Fibroblast of mammary gland (primary cell): ENCODE data around the gene VDR.
A peak's percentile ranks its signal among the peaks of the same experiment; 100 is the strongest.
"Not testable (repeated sequence)": the region's sequence is repeated elsewhere in the genome, so short reads cannot be mapped to it uniquely, and the experiment has no call there.

ENCODE experiments used
- DNase-seq: peaks from one replicate; pipeline ENCODE4 v3.0.0-alpha.2; 2010; ENCODE audit warnings: low read depth
- H3K4me3 ChIP-seq: 2 replicates; pipeline ENCODE4 v1.5.1; 2011; ENCODE audit warnings: low read depth, mild to moderate bottlenecking, low read length, moderate library complexity; ENCODE audit not compliant: control insufficient read depth
- CTCF ChIP-seq: conservative IDR thresholded peaks from 2 replicates; pipeline ENCODE4 v1.5.1; 2011; ENCODE audit warnings: low read depth, low read length, inconsistent platforms; ENCODE audit not compliant: control insufficient read depth, insufficient read depth

Gene VDR

GRCh38 chr12:47811581-47812484 lies 93.0 kb downstream of the VDR start:
- H3K4me3 ChIP-seq = peak overlapping the region; percentile 15
- DNase-seq = peak; percentile 97
- TF ChIP-seq CTCF = no peak

GRCh38 chr12:47811072-47811396 lies 93.8 kb downstream of the VDR start:
- H3K4me3 ChIP-seq = no peak overlapping the region
- TF ChIP-seq CTCF = no peak
- DNase-seq = no peak

- DNase-seq, H3K4me3 ChIP-seq: not testable (repeated sequence)
Measured at GRCh38 chr12:47809518-47809917, 95.3 kb downstream of the VDR start.

- peak; percentile 37 for DNase-seq
- TF ChIP-seq CTCF = peak; percentile 6
- no peak overlapping the region for H3K4me3 ChIP-seq
Measured at GRCh38 chr12:47808574-47809365, 96.0 kb downstream of the VDR start.

DNA sequence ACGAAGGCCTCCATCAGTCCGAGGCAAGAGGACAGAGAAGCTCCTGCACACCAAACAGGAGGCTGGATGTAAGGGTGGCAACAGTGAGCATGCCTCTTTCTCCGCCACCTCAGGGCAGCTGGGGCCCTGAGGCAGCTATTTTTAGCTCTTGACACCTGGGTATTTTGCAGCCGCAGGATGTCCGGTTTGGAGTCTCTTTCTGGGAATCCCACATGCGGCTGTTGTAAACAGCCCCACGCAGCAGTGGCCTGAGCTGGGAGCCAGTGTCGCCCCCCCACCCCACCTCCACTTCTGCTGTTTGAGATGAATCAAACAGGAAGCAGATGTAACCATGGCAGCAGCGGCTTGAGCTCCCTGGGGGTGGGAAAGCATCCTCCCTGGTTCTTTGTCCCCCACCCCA lies 96.7 kb downstream of the VDR start:
- peak; percentile 53 for DNase-seq
- TF ChIP-seq CTCF = no peak
- H3K4me3 ChIP-seq = no peak overlapping the region

DNA sequence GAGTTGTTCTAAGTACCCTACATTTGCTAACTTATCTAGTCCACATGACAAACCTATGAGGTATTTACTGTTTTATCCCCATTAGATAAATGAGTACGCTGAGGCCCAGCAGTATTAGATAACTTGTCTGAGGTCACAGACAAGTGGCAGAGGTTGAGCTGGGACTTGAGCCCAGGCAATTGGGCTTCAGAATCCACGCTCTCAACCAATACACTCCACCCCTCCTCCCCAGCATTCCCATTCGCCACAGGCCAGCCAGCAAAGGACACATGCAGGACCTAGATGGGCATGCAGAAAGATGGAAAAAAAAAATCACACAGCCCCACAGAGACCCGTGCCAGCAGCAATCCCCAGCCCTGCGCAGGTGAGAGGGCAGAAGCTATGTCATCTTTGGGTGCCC lies 97.5 kb downstream of the VDR start:
- no peak for TF ChIP-seq CTCF
- DNase-seq = no peak
- no peak overlapping the region for H3K4me3 ChIP-seq

DNA sequence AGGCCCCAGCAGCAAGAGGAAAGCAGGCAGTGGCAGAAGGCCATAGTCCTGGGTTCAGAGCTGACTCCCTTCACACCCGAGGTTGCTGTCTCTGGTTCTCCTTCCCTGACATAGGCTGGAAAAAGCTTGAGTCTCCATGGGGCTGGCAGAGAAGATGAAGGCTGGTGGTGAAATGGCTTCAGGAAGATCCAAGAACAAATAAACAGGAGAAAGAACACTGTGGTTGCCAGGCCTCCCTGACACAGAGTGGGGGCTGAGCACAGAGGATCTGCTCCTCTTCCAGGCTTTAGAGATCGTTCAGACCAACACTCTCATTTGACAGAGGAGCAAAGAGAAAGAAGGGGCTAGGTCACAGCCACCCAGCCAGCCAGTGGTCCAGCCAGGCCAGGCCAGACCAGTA lies 99.4 kb downstream of the VDR start:
- TF ChIP-seq CTCF = no peak
- H3K4me3 ChIP-seq = no peak overlapping the region
- DNase-seq = peak; percentile 33
